Keratinocyte (primary cell): ENCODE data around the gene TFR2. TPM values are rescaled to one million over a fixed set of nuclear protein-coding genes. Genes with fewer than 3 reads are reported as not detected.

ENCODE experiments used
- DNase-seq: peaks from one replicate; pipeline ENCODE4 v3.0.0-alpha.2; 2011; ENCODE audit warnings: low read depth, missing footprints, low spot score
- FAIRE-seq: peaks from 2 replicates; lab custom pipeline; 2011; peaks lifted over from hg19 to GRCh38; lab: Jason Lieb, UNC
- H2AFZ ChIP-seq: 2 replicates; pipeline ENCODE4 v1.6.0; 2012; ENCODE audit warnings: low read length, control low read depth, inconsistent platforms; ENCODE audit not compliant: control insufficient read depth
- H3K27ac ChIP-seq: 2 replicates; pipeline ENCODE4 v1.5.1; 2011; ENCODE audit warnings: low read length; ENCODE audit not compliant: control insufficient read depth, insufficient read depth
- H3K27me3 ChIP-seq: 3 replicates; pipeline ENCODE4 v1.6.0; 2011; ENCODE audit warnings: low read length; ENCODE audit not compliant: control insufficient read depth, insufficient read depth; ENCODE audit errors: extremely low read depth
- H3K36me3 ChIP-seq, 2 experiments: 2 replicates in 1 of 2; 3 replicates in 1 of 2; pipeline ENCODE4 v1.5.1; 2011; ENCODE audit warnings: low read length in 2 of 2, mild to moderate bottlenecking in 1 of 2; ENCODE audit not compliant: control insufficient read depth in 2 of 2, insufficient read depth in 2 of 2; ENCODE audit errors: extremely low read depth in 1 of 2
- H3K4me1 ChIP-seq: 3 replicates; pipeline ENCODE4 v1.5.1; 2011; ENCODE audit warnings: low read length; ENCODE audit not compliant: control insufficient read depth, insufficient read depth; ENCODE audit errors: extremely low read depth
- H3K4me2 ChIP-seq: 3 replicates; pipeline ENCODE4 v1.6.0; 2011; ENCODE audit warnings: low read depth, low read length; ENCODE audit not compliant: control insufficient read depth, insufficient read depth; ENCODE audit errors: extremely low read depth
- H3K4me3 ChIP-seq, 3 experiments: fragments of 200-600 bp in 1 of 3; sonication (generic) in 1 of 3; 2 replicates in 2 of 3; 3 replicates in 1 of 3; pipeline ENCODE4 v1.5.1; 2011 to 2016; ENCODE audit warnings: low read length in 3 of 3, mild to moderate bottlenecking in 3 of 3, control low read depth in 2 of 3, inconsistent platforms in 1 of 3, low read depth in 1 of 3, mixed read lengths in 1 of 3, mixed run types in 1 of 3, moderate library complexity in 1 of 3; ENCODE audit not compliant: control insufficient read depth in 2 of 3, insufficient read depth in 2 of 3; ENCODE audit errors: extremely low read depth in 1 of 3
- H3K79me2 ChIP-seq: 2 replicates; pipeline ENCODE4 v1.6.0; 2012; ENCODE audit warnings: low read length; ENCODE audit not compliant: control insufficient read depth, insufficient read depth
- H3K9ac ChIP-seq: 3 replicates; pipeline ENCODE4 v1.6.0; 2011; ENCODE audit warnings: low read length; ENCODE audit not compliant: control insufficient read depth, insufficient read depth; ENCODE audit errors: extremely low read depth
- H3K9me1 ChIP-seq: 3 replicates; pipeline ENCODE4 v1.6.0; 2011; ENCODE audit warnings: low read length; ENCODE audit not compliant: control insufficient read depth, insufficient read depth; ENCODE audit errors: extremely low read depth
- H3K9me3 ChIP-seq: 2 replicates; pipeline ENCODE4 v1.5.1; 2012; ENCODE audit warnings: low read depth, low read length; ENCODE audit not compliant: control insufficient read depth
- H4K20me1 ChIP-seq: 3 replicates; pipeline ENCODE4 v1.6.0; 2011; ENCODE audit warnings: low read length; ENCODE audit not compliant: control insufficient read depth, insufficient read depth; ENCODE audit errors: extremely low read depth
- CTCF ChIP-seq, 3 experiments: IDR thresholded peaks in 1 of 3; conservative IDR thresholded peaks in 1 of 3; optimal IDR thresholded peaks in 1 of 3; 2 replicates in 2 of 3; 3 replicates in 1 of 3; pipeline versions ENCODE3 to v1.5.1; 2011; ENCODE audit warnings: low read length in 3 of 3, mild to moderate bottlenecking in 3 of 3, moderate library complexity in 2 of 3, control low read depth in 1 of 3, inconsistent platforms in 1 of 3; ENCODE audit not compliant: insufficient read depth in 2 of 3; ENCODE audit errors: extremely low read depth in 1 of 3
- EZH2 ChIP-seq: IDR thresholded peaks from one replicate; pipeline ENCODE4 v1.6.1; 2012; ENCODE audit warnings: inconsistent platforms, mild to moderate bottlenecking, low read length, moderate library complexity
- dilution Hi-C: fragments of 300-500 bp; cut with MboI; formaldehyde crosslinking; loops from one replicate; pipeline ENCODE4 v1.7.0; 2020; ENCODE audit warnings: low sequenced_read_pairs; ENCODE audit not compliant: extremely low pct_ligation_motif_present
- polyA plus RNA-seq, 5 experiments: library from polyadenylated mRNA; depleted of rRNA in 3 of 5; stranded (reverse) in 3 of 5; stranded (forward) in 1 of 5; unstranded in 1 of 5; fragments of >200 nt; gene quantifications; 1 replicate in 1 of 5; 2 replicates in 3 of 5; 3 replicates in 1 of 5; pipeline versions ENCODE4 v1.2.1 to v1.2.3, GENCODE V29; 2011 to 2012; ENCODE audit warnings: missing spikeins in 2 of 5, low read depth in 1 of 5, low replicate concordance in 1 of 5

The TFR2 gene
- polyA plus RNA-seq, 1 donor (not counting 4 experiments of a cell fraction or from before 2014, with no cell fraction given), result 0.12 TPM

- no peak for DNase-seq
- peaks cover 35 to 36% of the 10 kb centered on the region in 2 experiments for H3K36me3 ChIP-seq
- H2AFZ ChIP-seq, result no peak overlapping the region
- no peaks in the 10 kb centered on the region for H3K9me1 ChIP-seq
- H3K27ac ChIP-seq, result no peak overlapping the region
- H3K27me3 ChIP-seq, result no peaks in the 10 kb centered on the region
- H3K9me3 ChIP-seq, result no peaks in the 10 kb centered on the region
- TF ChIP-seq CTCF (optimal IDR thresholded peaks at IDR 0.05 in 1 of 3, IDR thresholded peaks at IDR 0.05 in 1 of 3, conservative IDR thresholded peaks at IDR 0.05 in 1 of 3; ENCODE audit: extremely low read depth in 1 of 3, insufficient read depth in 2 of 3, low read length in 3 of 3) (no peak), EZH2 (no peak)
- H3K4me2 ChIP-seq, result no peak overlapping the region
- FAIRE-seq, result no peak
- peaks cover 10% of the 10 kb centered on the region for H3K4me1 ChIP-seq
- no peak overlapping the region for H3K9ac ChIP-seq
- dilution Hi-C loops, result no loop called here
- H3K79me2 ChIP-seq, result peaks cover 19% of the 10 kb centered on the region
- H3K4me3 ChIP-seq, result no peak overlapping the region
- H4K20me1 ChIP-seq, result peaks cover 3% of the 10 kb centered on the region
Observed at GRCh38 chr7:100680576-100681271, 39.4 kb upstream of the TFR2 start.

- H3K36me3 ChIP-seq, result peaks cover 31 to 32% of the 10 kb centered on the region in 2 experiments
- no peak for FAIRE-seq
Observed at GRCh38 chr7:100679927-100680575, 38.7 kb upstream of the TFR2 start.

More at GRCh38 chr7:100679927-100680575, 38.7 kb upstream of the TFR2 start:
- Histone ChIP-seq H3K27ac (no peak overlapping the region), H3K9me1 (no peaks in the 10 kb centered on the region), H3K79me2 (peaks cover 19% of the 10 kb centered on the region), H3K9me3 (no peaks in the 10 kb centered on the region), H2AFZ (no peak overlapping the region), H3K4me3 (no peak overlapping the region), H3K9ac (no peak overlapping the region), H3K4me1 (peaks cover 10% of the 10 kb centered on the region), H3K27me3 (no peaks in the 10 kb centered on the region), H4K20me1 (peaks cover 3% of the 10 kb centered on the region), H3K4me2 (no peak overlapping the region)
- TF ChIP-seq EZH2 (no peak), CTCF (optimal IDR thresholded peaks at IDR 0.05 in 1 of 3, IDR thresholded peaks at IDR 0.05 in 1 of 3, conservative IDR thresholded peaks at IDR 0.05 in 1 of 3; ENCODE audit: extremely low read depth in 1 of 3, insufficient read depth in 2 of 3, low read length in 3 of 3) (no peak)
- dilution Hi-C loops, result no loop called here
- DNase-seq, result no peak
